ENCODE results near the gene BMP8B.
"Not testable (repeated sequence)": the region's sequence is repeated elsewhere in the genome, so short reads cannot be mapped to it uniquely, and the experiment has no call there.

BMP8B gene

DNA sequence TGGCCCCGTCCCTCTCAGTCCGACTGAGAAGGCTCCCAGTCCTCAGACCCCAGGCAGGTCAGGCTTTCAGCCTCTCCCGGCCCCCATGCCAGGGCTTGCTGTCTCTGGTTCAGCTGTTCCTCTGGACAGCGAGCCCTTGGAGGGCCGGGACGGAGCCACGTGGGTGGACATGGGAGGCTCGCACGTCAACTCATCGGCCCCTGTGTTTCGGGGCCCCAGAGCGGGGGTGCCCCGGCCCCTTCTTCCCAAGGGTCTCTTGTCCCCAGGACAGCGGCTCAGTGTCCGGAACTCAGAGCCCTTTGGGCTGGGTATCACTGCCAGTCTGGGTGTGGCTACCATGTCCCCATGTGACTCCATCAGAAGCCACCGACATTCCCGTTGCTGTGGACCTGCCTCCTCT is 10.8 kb downstream of the BMP8B start:
- DNase-seq (ENCODE audit: low read depth) = not testable (repeated sequence)

- no peak for DNase-seq (ENCODE audit: low read depth)
Observed at GRCh38 chr1:39777306-39777705, 11.4 kb downstream of the BMP8B start.

- no peak for DNase-seq (ENCODE audit: low read depth)
Observed at GRCh38 chr1:39776886-39777285, 11.8 kb downstream of the BMP8B start.

DNA sequence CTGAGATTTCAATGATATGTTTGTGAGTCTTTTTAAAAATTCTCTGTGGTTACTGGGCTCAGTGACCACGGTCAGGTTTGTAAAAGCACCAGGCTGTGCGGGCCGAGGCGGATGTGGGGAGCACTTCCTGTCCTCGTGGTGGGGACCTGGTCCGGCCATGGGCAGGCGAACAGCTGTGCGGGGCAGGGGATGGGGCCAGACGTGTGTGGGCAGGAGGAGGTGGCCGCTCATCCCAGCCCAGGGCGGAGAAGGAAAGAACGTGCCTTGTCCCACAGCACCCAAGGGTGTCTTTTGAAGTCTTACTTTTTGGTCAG is 12.3 kb downstream of the BMP8B start:
- no peak for DNase-seq (ENCODE audit: low read depth)

DNA sequence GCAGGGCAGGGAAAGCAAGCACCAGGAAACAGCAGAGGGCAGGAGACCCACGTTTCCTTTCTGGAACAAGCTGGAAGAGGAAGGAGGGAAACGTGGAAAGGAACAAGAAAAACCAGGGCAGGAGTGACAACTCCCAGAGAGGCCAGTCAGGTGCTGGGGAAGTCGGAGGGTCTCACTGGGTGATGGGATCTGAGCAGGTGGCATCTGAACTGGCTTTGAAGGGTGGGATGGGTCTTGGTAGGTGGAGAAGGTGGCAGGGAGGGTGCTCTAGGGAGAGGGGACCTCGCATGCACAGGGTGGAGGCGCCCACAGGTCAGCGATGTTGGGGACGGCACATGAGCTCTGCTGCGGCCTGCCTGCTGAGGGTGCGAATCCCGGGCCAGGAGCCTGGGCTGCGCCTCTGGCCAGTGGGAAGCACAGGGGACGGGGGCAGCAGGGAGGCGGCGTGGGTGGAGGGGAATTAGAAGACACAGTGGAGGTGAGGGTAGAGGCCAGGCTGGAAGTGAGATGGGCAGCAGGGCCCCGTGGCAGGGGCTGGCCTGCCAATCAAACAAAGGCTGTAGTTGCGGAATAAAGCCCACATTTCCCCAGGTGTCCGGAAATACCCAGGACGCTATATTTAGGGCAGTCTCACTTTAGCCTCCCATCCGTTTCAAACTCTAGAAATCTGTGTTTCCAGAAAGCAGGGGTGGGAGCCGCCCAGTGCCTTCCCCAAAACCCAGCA is 12.8 kb downstream of the BMP8B start:
- not testable (repeated sequence) for DNase-seq (ENCODE audit: low read depth)

DNA sequence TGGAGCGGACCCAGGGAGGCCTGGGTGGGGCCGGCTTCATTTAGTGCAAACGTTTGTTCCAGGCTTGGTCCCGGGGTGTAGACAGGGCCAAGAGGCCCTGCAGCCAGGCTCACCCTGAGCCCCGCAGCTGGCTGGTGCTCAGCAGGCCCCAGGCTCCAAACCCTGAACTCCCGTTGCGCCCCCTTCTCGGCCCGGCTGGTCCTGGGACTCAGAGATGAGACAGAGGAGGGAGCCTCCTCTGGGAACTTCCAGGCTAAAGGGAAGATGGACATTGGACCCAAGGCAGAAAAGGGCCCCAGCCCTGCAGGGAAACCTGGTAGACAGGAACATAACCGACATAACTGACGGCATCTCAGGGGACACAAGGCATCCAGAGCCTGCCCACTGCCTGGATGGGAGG is 13.5 kb downstream of the BMP8B start:
- DNase-seq (ENCODE audit: low read depth) = not testable (repeated sequence)

GRCh38 chr1:39773369-39773979 is 15.2 kb downstream of the BMP8B start:
- not testable (repeated sequence) for DNase-seq (ENCODE audit: low read depth)

- DNase-seq (ENCODE audit: low read depth) = not testable (repeated sequence)
Observed at GRCh38 chr1:39771022-39771532, 17.6 kb downstream of the BMP8B start, which contains the start of gene OXCT2. OXCT2 (minus strand) TSS chr1:39771348; CDS start chr1:39771255, 93 bp downstream.

DNA sequence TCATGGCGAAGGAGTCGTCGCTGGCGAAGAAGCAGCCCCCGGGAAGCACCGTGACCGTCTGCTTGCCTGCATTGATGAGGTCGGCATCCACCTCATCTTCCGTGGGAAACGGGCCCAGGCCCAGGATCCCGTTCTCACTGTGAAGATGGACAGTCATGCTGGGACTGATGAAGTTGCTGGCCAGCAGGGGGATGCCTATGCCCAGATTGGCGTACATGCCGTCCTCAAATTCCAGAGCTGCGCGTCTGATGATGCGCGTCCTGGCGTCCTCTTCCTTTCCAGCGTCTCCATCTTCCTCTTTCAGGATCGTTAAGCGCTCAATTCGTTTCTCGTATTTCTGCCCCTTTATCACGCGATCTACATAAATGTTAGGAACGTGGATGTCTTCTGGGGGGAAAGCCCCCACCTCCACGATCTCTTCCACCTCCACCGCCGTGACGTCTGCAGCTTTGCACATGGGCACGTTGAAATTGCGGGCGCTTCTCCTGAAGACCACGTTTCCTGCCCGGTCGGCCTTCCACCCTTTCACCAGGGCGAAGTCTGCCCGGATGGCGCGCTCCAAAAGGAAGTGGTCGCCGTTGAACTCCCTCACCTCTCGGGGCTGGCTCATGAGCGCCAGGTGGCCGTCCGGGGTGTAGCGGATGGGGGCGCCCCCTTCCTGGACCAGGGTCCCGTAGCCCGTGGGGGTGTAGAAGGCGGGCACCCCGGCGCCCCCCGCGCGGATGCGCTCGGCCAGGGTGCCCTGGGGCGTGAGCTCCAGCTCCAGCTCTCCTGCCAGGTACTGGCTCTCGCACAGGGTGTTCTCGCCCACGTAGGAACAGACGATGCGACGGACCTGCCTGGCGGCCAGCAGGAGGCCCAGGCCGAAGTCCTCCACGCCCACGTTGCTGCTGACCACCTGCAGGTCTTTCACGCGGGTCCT is 18.3 kb downstream of the BMP8B start:
- not testable (repeated sequence) for DNase-seq (ENCODE audit: low read depth)

DNA sequence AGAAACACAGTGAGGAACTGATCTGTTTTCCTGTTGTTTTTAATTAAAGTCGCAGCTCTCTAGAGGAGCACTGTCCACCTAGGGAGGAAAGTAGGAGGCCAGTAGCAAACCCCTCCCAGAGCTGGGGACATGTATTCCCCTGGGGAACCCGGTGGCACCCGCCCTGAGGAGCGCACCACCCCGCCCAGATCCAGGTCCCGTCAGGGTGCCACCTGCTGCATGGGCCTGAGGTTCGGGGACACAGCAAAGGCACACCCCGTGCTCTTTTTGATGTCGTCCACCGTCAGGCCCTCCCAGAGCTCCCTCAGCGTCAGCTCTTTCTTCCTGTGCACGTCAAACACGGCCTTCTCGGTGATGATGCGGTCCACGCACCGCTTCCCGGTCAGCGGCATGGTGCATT is 19.2 kb downstream of the BMP8B start:
- not testable (repeated sequence) for DNase-seq (ENCODE audit: low read depth)

DNA sequence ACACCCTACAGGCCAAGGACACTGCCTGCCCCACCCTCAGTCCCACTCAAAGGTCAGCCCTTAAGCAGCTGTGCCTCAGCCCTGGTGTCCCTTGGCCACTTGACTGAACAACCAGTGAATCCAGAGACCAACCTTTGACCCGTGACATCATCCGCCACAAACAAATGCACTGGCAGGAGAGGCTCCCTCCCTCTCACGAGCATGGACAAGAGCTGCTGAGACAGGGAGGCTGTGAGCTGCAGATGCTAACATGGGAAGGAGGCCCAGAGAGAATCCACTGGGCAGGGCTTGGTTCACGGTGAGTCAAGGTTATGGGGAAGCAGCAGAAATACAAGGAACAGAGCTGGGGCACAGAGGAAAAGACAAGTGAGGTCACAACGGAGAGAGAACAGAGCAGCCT is 22.2 kb downstream of the BMP8B start:
- DNase-seq (ENCODE audit: low read depth) = not testable (repeated sequence)

- not testable (repeated sequence) for DNase-seq (ENCODE audit: low read depth)
Observed at GRCh38 chr1:39764512-39764911, 24.2 kb downstream of the BMP8B start.

GRCh38 chr1:39763619-39764374 is 24.9 kb downstream of the BMP8B start:
- DNase-seq (ENCODE audit: low read depth) = not testable (repeated sequence)

DNA sequence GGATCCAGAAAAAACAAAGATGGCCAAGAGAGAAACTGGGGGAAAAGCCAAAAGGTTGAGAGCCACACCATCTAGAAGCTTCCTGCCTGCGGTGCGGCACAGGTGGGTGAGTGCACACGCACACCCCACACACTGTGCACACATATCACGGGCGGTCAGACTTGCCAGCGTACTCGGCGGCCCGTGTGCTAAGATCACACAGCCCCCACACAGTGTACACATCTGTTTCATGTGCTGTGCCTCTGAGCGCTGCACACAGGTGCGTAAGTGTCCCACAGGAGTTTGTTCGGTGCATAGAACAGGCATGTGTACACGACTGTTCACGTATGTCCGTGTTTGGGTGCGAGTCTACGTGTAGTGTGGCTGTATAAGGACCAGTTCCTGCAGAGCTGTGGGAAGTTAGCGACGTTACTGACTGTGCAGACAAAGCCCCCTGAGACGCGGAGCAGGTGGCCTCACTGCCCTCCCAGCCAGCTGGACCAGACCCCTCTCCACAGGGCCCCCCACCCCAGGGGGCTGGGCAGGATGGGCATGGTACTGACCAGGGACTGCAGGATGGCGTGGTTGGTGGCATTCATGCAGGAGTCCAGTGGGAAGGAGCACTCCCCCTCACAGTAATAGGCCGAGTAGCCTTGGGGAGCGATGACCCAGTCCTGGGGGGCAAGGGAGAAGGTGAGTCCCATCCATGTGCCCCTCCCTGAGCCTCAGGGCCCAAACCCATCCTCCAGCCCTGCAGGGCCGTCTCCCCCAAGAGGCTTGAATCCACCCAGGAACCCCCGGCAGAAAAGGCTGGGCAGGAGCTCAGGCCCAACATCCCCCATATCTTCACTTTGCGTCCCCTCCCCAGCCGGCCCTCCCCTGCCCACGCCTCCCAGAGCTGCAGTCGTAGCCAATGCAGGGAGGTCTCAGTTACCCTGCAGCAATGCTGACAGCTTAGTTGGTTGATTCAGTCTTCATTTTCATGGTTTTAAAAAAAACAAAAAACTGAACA is 25.8 kb downstream of the BMP8B start:
- DNase-seq (ENCODE audit: low read depth) = no peak

DNA sequence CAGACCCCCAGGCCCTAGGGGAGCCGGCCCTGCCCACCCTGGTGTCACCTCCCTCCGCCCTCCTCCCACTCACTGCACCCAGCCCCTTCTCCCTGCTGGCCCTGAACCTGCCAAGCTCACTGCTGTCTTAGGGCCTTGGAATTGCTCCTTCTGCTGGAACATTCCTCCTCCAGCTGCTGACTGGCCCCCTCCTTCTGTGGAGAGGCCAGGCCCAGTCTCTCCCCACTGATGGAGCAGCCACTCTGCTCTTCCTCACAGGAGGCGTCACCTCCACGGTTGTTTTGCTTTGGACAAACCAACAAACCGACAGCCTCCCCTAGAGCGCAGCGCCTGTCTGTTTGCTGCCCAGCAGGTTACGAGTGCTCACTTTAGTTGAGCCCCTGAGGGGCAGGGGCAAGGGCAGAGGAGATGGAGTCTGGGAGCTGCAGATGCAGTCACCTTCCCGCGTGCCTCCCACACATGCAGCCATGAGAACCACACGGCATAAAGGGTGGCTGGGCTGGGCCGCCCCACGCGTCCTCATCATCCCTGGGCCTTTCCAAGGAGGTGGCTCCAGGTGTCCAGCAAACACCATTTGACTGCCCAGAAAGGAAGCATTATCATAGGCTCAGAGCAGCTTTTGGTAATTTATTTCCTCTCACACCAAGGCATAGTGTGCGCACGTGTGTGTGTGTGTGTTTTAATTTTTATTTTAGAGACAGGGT is 27.0 kb downstream of the BMP8B start:
- no peak for DNase-seq (ENCODE audit: low read depth)

GRCh38 chr1:39761016-39761415 is 27.6 kb downstream of the BMP8B start:
- no peak for DNase-seq (ENCODE audit: low read depth)

GRCh38 chr1:39760074-39761008 is 28.3 kb downstream of the BMP8B start:
- DNase-seq (ENCODE audit: low read depth) = no peak

DNA sequence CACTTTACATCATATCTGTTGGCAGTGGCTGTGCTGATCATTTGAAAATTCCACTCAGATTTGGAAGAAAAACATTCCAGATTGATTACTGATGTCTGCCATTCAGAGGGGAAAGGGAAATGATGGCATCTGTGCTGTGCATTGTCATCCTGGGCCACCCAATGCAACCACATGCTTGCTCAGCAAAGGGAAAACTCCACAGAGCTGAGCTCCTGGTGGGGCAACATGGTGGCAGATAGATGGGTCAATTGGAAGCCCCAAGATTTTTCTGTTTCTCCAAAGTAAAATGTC is 29.3 kb downstream of the BMP8B start:
- no peak for DNase-seq (ENCODE audit: low read depth)

Data from activated T-helper 9 cell treated with anti-CD3 and anti-CD28 coated beads, Interleukin-2, amount 50 U/mL, for 16 hours (primary cell).